OCI-LY7 (cell line): ENCODE data around the gene SLC1A3. TPM values are rescaled to one million over a fixed set of nuclear protein-coding genes. Genes with fewer than 3 reads are reported as not detected.
"Not testable (repeated sequence)": the region's sequence is repeated elsewhere in the genome, so short reads cannot be mapped to it uniquely, and the experiment has no call there.

Experiments used
- BruUV-seq: library from RNA; stranded (reverse); fragments of 400-500 nt; replicated peaks from 2 replicates; lab custom pipeline; 2021; lab: Mats Ljungman, UMichigan
- CTCF ChIA-PET: fragments of 300-600 bp; sonication (Branson Sonifier 250); formaldehyde crosslinking; loops from one replicate; lab custom pipeline; 2022; ENCODE audit warnings: antibody characterized with exemption; ENCODE audit not compliant: unreplicated experiment; lab: Charles Lee
- POLR2A ChIA-PET: fragments of 300-600 bp; sonication (Branson Sonifier 250); formaldehyde crosslinking; loops from one replicate; lab custom pipeline; 2022; ENCODE audit warnings: antibody characterized with exemption; lab: Charles Lee
- DNase-seq: peaks from one replicate; pipeline ENCODE4 v3.0.0-alpha.2; 2015; ENCODE audit warnings: low spot score
- H2AFZ ChIP-seq: fragments of 200-600 bp; sonication (generic), shearing (Covaris generic); 2 replicates; pipeline ENCODE4 v1.6.1; 2014; ENCODE audit warnings: mild to moderate bottlenecking, antibody characterized with exemption, low read length, moderate library complexity
- H3K27ac ChIP-seq: fragments of 200-600 bp; sonication (generic); 2 replicates; pipeline ENCODE4 v1.5.1; 2014; ENCODE audit warnings: mixed run types, low read depth, mild to moderate bottlenecking, moderate library complexity, low read length, inconsistent platforms; ENCODE audit not compliant: poor library complexity, severe bottlenecking
- H3K36me3 ChIP-seq: fragments of 200-600 bp; sonication (generic); 2 replicates; pipeline ENCODE4 v1.6.1; 2014; ENCODE audit warnings: mild to moderate bottlenecking, antibody characterized with exemption, low read length, moderate library complexity, mixed read lengths; ENCODE audit not compliant: insufficient read depth
- H3K4me1 ChIP-seq: fragments of 200-600 bp; sonication (generic); 2 replicates; pipeline ENCODE4 v1.5.1; 2014; ENCODE audit warnings: mild to moderate bottlenecking, low read length; ENCODE audit not compliant: insufficient read depth, poor library complexity, severe bottlenecking
- H3K4me2 ChIP-seq: fragments of 200-600 bp; sonication (generic); 2 replicates; pipeline ENCODE4 v1.6.1; 2014; ENCODE audit warnings: mild to moderate bottlenecking, low read length
- H3K4me3 ChIP-seq: fragments of 200-600 bp; sonication (generic); 2 replicates; pipeline ENCODE4 v1.5.1; 2014; ENCODE audit warnings: mild to moderate bottlenecking, low read depth, low read length; ENCODE audit not compliant: poor library complexity, severe bottlenecking
- H3K79me2 ChIP-seq: fragments of 200-600 bp; sonication (generic); 2 replicates; pipeline ENCODE4 v1.6.1; 2016; ENCODE audit warnings: low read depth, mild to moderate bottlenecking, low read length, moderate library complexity, mixed read lengths; ENCODE audit not compliant: insufficient read depth
- H3K9me2 ChIP-seq: fragments of 200-600 bp; sonication (generic); 2 replicates; pipeline ENCODE4 v1.6.1; 2016; ENCODE audit warnings: mild to moderate bottlenecking, low read length, mixed read lengths; ENCODE audit not compliant: insufficient read depth
- H3K9me3 ChIP-seq: fragments of 200-600 bp; sonication (generic); 2 replicates; pipeline ENCODE4 v1.6.1; 2014; ENCODE audit warnings: mild to moderate bottlenecking, mixed run types, low read length, mixed read lengths
- H4K20me1 ChIP-seq: fragments of 200-600 bp; sonication (generic); 2 replicates; pipeline ENCODE4 v1.6.1; 2014; ENCODE audit warnings: mild to moderate bottlenecking, antibody characterized with exemption, low read length, moderate library complexity, mixed read lengths; ENCODE audit not compliant: insufficient read depth
- CTCF ChIP-seq: fragments of 200-600 bp; sonication (generic); conservative IDR thresholded peaks from 2 replicates; pipeline ENCODE4 v1.5.1; 2014; ENCODE audit warnings: mild to moderate bottlenecking, antibody characterized with exemption, low read length, moderate library complexity, mixed read lengths
- EZH2phosphoT487 ChIP-seq: fragments of 200-600 bp; sonication (generic); IDR thresholded peaks from 2 replicates; pipeline ENCODE4 v1.6.1; 2018; ENCODE audit warnings: low read depth, borderline replicate concordance, mild to moderate bottlenecking, mixed run types, antibody characterized with exemption, low read length, moderate library complexity, mixed read lengths
- intact Hi-C: fragments of 100-400 bp; cut with micrococcal nuclease; formaldehyde crosslinking; loops from one replicate; pipeline ENCODE4 v1.10.0; 2022; ENCODE audit not compliant: unreplicated experiment
- total RNA-seq, 2 experiments: library from RNA; depleted of rRNA in 1 of 2; stranded (reverse); fragments of >200 nt in 1 of 2; shearing (Covaris generic) in 1 of 2; gene quantifications; 2 replicates each; pipeline ENCODE4 v1.2.3, GENCODE V29; 2014 to 2022

The SLC1A3 gene
- total RNA-seq, 2 experiments from 2014 or later, result not detected

GRCh38 chr5:36576721-36577120 is 29.7 kb upstream of the SLC1A3 start:
- ChIA-PET CTCF (no interaction called here), POLR2A (interaction anchor here (0.6 to 2.3 kb wide), 2 partner anchors 10 to 1033 kb away, joined by 3 to 7 read pairs; no protein-coding TSS in a partner anchor)
- DNase-seq, result no peak
- Histone ChIP-seq H3K9me2 (no peaks in the 10 kb centered on the region), H3K4me3 (no peak overlapping the region), H3K4me1 (no peaks in the 10 kb centered on the region), H4K20me1 (no peaks in the 10 kb centered on the region), H3K9me3 (no peaks in the 10 kb centered on the region), H3K79me2 (no peaks in the 10 kb centered on the region), H3K36me3 (no peaks in the 10 kb centered on the region), H2AFZ (no peak overlapping the region), H3K4me2 (no peak overlapping the region), H3K27ac (no peak overlapping the region)
- TF ChIP-seq EZH2phosphoT487, result no peak
- TF ChIP-seq CTCF, result no peak
- intact Hi-C loops, result no loop called here
- no TSS peak for BruUV-seq

GRCh38 chr5:36579858-36580257 is 26.5 kb upstream of the SLC1A3 start:
- BruUV-seq, H3K36me3 ChIP-seq, H3K4me3 ChIP-seq, H3K79me2 ChIP-seq, DNase-seq, intact Hi-C loops, H2AFZ ChIP-seq, POLR2A ChIA-PET, H3K9me3 ChIP-seq, H3K27ac ChIP-seq, H3K4me2 ChIP-seq, H3K9me2 ChIP-seq, H3K4me1 ChIP-seq, H4K20me1 ChIP-seq, CTCF ChIA-PET: not testable (repeated sequence)

GRCh38 chr5:36581070-36581469 is 25.3 kb upstream of the SLC1A3 start:
- CTCF ChIA-PET, result no interaction called here
- Histone ChIP-seq H3K27ac (no peak overlapping the region), H3K36me3 (no peaks in the 10 kb centered on the region), H4K20me1 (no peaks in the 10 kb centered on the region), H3K4me2 (no peak overlapping the region), H3K9me2 (no peaks in the 10 kb centered on the region), H3K79me2 (no peaks in the 10 kb centered on the region), H3K4me3 (no peak overlapping the region), H3K9me3 (no peaks in the 10 kb centered on the region), H2AFZ (no peak overlapping the region), H3K4me1 (no peaks in the 10 kb centered on the region)
- no peak for DNase-seq
- TF ChIP-seq EZH2phosphoT487 (no peak), CTCF (no peak)
- no TSS peak for BruUV-seq
- POLR2A ChIA-PET, result interaction anchor here (0.6 to 0.9 kb wide), 3 partner anchors 13 to 1832 kb away, joined by 3 to 4 read pairs (median 3); no protein-coding TSS in a partner anchor
- intact Hi-C loops, result no loop called here
